DOHH2 (cell line): ENCODE measurements around the gene GCSAML.

Source experiments
- H3F3A ChIP-seq: fragments of 200-600 bp; sonication (generic), shearing (Covaris generic); 2 replicates; pipeline ENCODE4 v1.6.0; 2016; ENCODE audit warnings: antibody characterized with exemption, mild to moderate bottlenecking; ENCODE audit not compliant: control insufficient read depth, insufficient read depth
- H3K27ac ChIP-seq: fragments of 200-600 bp; sonication (generic); 2 replicates; pipeline ENCODE4 v1.5.1; 2014; ENCODE audit warnings: low read depth, mild to moderate bottlenecking, low read length, moderate library complexity
- H3K27me3 ChIP-seq: fragments of 200-600 bp; sonication (generic); 2 replicates; pipeline ENCODE4 v1.6.1; 2014; ENCODE audit warnings: mild to moderate bottlenecking, low read length, mixed read lengths; ENCODE audit not compliant: control insufficient read depth
- H3K36me3 ChIP-seq: fragments of 200-600 bp; sonication (generic); 2 replicates; pipeline ENCODE4 v1.6.1; 2014; ENCODE audit warnings: mild to moderate bottlenecking, low read length, moderate library complexity, mixed read lengths; ENCODE audit not compliant: control insufficient read depth
- H3K4me1 ChIP-seq: fragments of 200-600 bp; sonication (generic); 2 replicates; pipeline ENCODE4 v1.6.1; 2014; ENCODE audit warnings: mild to moderate bottlenecking, low read length, mixed read lengths; ENCODE audit not compliant: control insufficient read depth
- H3K4me2 ChIP-seq: fragments of 200-600 bp; sonication (generic); 2 replicates; pipeline ENCODE4 v1.6.0; 2014; ENCODE audit warnings: mild to moderate bottlenecking, low read length, moderate library complexity
- H3K4me3 ChIP-seq: fragments of 200-600 bp; sonication (generic); 2 replicates; pipeline ENCODE4 v1.5.1; 2014; ENCODE audit warnings: mild to moderate bottlenecking, low read length, mixed read lengths
- H3K79me2 ChIP-seq: fragments of 200-600 bp; sonication (generic); 2 replicates; pipeline ENCODE4 v1.6.1; 2014; ENCODE audit warnings: mild to moderate bottlenecking, low read length, mixed read lengths; ENCODE audit not compliant: control insufficient read depth
- H3K9me2 ChIP-seq: fragments of 200-600 bp; sonication (generic); replicated peaks from 2 replicates; pipeline ENCODE4 v1.6.1; 2014; ENCODE audit warnings: mild to moderate bottlenecking, low read length, mixed read lengths; ENCODE audit not compliant: control insufficient read depth
- H3K9me3 ChIP-seq: fragments of 200-600 bp; sonication (generic); 2 replicates; pipeline ENCODE4 v1.6.1; 2014; ENCODE audit warnings: antibody characterized with exemption, low read length, mixed read lengths; ENCODE audit not compliant: control insufficient read depth, insufficient read depth
- H4K20me1 ChIP-seq: fragments of 200-600 bp; sonication (generic); 2 replicates; pipeline ENCODE4 v1.6.0; 2014; ENCODE audit warnings: low read depth, mild to moderate bottlenecking, antibody characterized with exemption, low read length, moderate library complexity; ENCODE audit not compliant: control insufficient read depth, insufficient read depth
- CTCF ChIP-seq: fragments of 200-600 bp; sonication (generic); IDR thresholded peaks from one replicate; pipeline ENCODE4 v1.5.1; 2014; ENCODE audit warnings: antibody characterized with exemption, mild to moderate bottlenecking, low read depth, low read length; ENCODE audit not compliant: poor library complexity, severe bottlenecking
- EZH2phosphoT487 ChIP-seq: fragments of 200-600 bp; sonication (generic); IDR thresholded peaks from 2 replicates; pipeline ENCODE4 v1.6.1; 2017; ENCODE audit warnings: borderline replicate concordance, mild to moderate bottlenecking, antibody characterized with exemption, low read length, moderate library complexity, mixed read lengths

Gene GCSAML

GRCh38 chr1:247578946-247579460, 30.1 kb downstream of the GCSAML start:
- Histone ChIP-seq H3K4me1 (no peaks in the 10 kb centered on the region), H3K9me2 (no peaks in the 10 kb centered on the region), H3F3A (no peaks in the 10 kb centered on the region), H3K27ac (no peak overlapping the region), H3K27me3 (no peaks in the 10 kb centered on the region), H4K20me1 (no peaks in the 10 kb centered on the region), H3K79me2 (no peaks in the 10 kb centered on the region), H3K9me3 (no peaks in the 10 kb centered on the region), H3K36me3 (no peaks in the 10 kb centered on the region), H3K4me2 (no peak overlapping the region), H3K4me3 (no peak overlapping the region)
- TF ChIP-seq CTCF (no peak), EZH2phosphoT487 (no peak)

DNA sequence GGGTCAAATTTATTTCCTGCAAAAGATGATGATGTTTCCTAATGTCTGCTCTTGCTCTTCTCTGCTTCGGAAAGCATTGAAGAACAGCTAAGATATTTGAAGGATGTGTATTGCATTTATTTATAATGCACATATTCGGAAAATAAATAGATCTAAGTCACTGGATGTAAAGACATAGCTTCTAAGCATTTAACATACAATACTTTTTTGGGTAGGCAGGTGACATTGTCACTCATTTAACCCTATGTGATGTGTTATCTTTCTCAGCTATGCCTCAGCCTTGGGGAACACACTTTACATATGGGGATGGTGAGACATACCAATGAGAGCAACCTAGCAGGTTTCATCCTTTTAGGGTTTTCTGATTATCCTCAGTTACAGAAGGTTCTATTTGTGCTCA, 39.1 kb downstream of the GCSAML start, which contains the start of gene OR2G2:
Gene OR2G2 (plus strand): TSS at position 301 of the 400 bp plus-strand sequence. CDS start 0 bp downstream, at position 301.
- H3K36me3 ChIP-seq, result no peaks in the 10 kb centered on the region
- H4K20me1 ChIP-seq, result no peaks in the 10 kb centered on the region
- no peak for TF ChIP-seq CTCF
- no peak for TF ChIP-seq EZH2phosphoT487
- no peaks in the 10 kb centered on the region for H3F3A ChIP-seq
- H3K4me1 ChIP-seq, result no peaks in the 10 kb centered on the region
- no peaks in the 10 kb centered on the region for H3K9me2 ChIP-seq
- no peak within 1 kb of the TSS for H3K4me3 ChIP-seq
- H3K9me3 ChIP-seq, result no peaks in the 10 kb centered on the region
- H3K27me3 ChIP-seq, result no peaks in the 10 kb centered on the region
- H3K27ac ChIP-seq, result no peak within 1 kb of the TSS
- H3K79me2 ChIP-seq, result no peaks in the 10 kb centered on the region
- no peak within 1 kb of the TSS for H3K4me2 ChIP-seq

GRCh38 chr1:247605286-247605685, 56.4 kb downstream of the GCSAML start, which contains the start of gene OR2G3:
Gene OR2G3 (plus strand): TSS chr1:247605586. CDS start chr1:247605586, 0 bp downstream.
- Histone ChIP-seq H4K20me1 (no peaks in the 10 kb centered on the region), H3K79me2 (no peaks in the 10 kb centered on the region), H3K27ac (no peak within 1 kb of the TSS), H3F3A (no peaks in the 10 kb centered on the region), H3K4me2 (no peak within 1 kb of the TSS), H3K9me2 (no peaks in the 10 kb centered on the region), H3K36me3 (no peaks in the 10 kb centered on the region), H3K27me3 (no peaks in the 10 kb centered on the region), H3K4me3 (no peak within 1 kb of the TSS), H3K4me1 (no peaks in the 10 kb centered on the region), H3K9me3 (no peaks in the 10 kb centered on the region)
- TF ChIP-seq EZH2phosphoT487 (no peak), CTCF (no peak)
